T-cell (primary cell): Measurements from ENCODE around the gene C12orf75. TPM values are rescaled to one million over a fixed set of nuclear protein-coding genes. Genes with fewer than 3 reads are reported as not detected.
A peak's percentile ranks its signal among the peaks of the same experiment; 100 is the strongest.
"Not testable (repeated sequence)": the region's sequence is repeated elsewhere in the genome, so short reads cannot be mapped to it uniquely, and the experiment has no call there.

Experiments
- ATAC-seq, 4 experiments: fragments of 200-7000 bp in 3 of 4; fragments of 150-1000 bp in 1 of 4; cut with Tn5 transposase; replicated peaks in 1 of 4; 1 replicate in 3 of 4; 2 replicates in 1 of 4; pipeline ENCODE4 v1.10.0; 2021; ENCODE audit warnings: moderate library complexity in 3 of 4, mild to moderate bottlenecking in 2 of 4, moderate number of reproducible peaks in 1 of 4
- CTCF ChIA-PET, 2 donors: fragments of 300-600 bp; sonication (Branson Sonifier 250); formaldehyde crosslinking; loops; one replicate each; lab custom pipeline; 2022; ENCODE audit warnings: antibody characterized with exemption in 2 of 2; lab: Charles Lee
- POLR2A ChIA-PET, 2 donors: fragments of 300-600 bp; sonication (Branson Sonifier 250); formaldehyde crosslinking; loops; one replicate each; lab custom pipeline; 2022; ENCODE audit warnings: antibody characterized with exemption in 2 of 2; lab: Charles Lee
- DNase-seq, 35 experiments: peaks; one replicate each; pipeline versions ENCODE4 v3.0.0 to v3.0.0-alpha.2; 2013 to 2023
- H3K27ac ChIP-seq: one replicate; pipeline ENCODE4 v1.5.1; 2013; ENCODE audit warnings: low read length
- H3K27me3 ChIP-seq, 2 experiments: replicated peaks in 1 of 2; 1 replicate in 1 of 2; 2 replicates in 1 of 2; pipeline versions ENCODE4 v1.6.1 to v1.7.0; 2013; ENCODE audit warnings: low read length in 1 of 2, mixed read lengths in 1 of 2; ENCODE audit not compliant: control insufficient read depth in 2 of 2, insufficient read depth in 2 of 2; ENCODE audit errors: extremely low read depth in 1 of 2
- H3K36me3 ChIP-seq, 2 donors: 1 replicate in 1 of 2; 2 replicates in 1 of 2; pipeline versions ENCODE4 v1.6.1 to v1.7.0; 2013; ENCODE audit warnings: low read length in 1 of 2; ENCODE audit not compliant: control insufficient read depth in 2 of 2, insufficient read depth in 1 of 2; ENCODE audit errors: extremely low read depth in 1 of 2
- H3K4me1 ChIP-seq, 2 experiments: 1 replicate in 1 of 2; 2 replicates in 1 of 2; pipeline versions ENCODE4 v1.6.1 to v1.7.0; 2013; ENCODE audit warnings: low read length in 2 of 2, mixed read lengths in 1 of 2; ENCODE audit not compliant: insufficient read depth in 2 of 2, control insufficient read depth in 1 of 2; ENCODE audit errors: extremely low read depth in 1 of 2
- H3K4me3 ChIP-seq, 2 donors: 1 replicate in 1 of 2; 2 replicates in 1 of 2; pipeline versions ENCODE4 v1.5.1 to v1.7.0; 2013; ENCODE audit warnings: mild to moderate bottlenecking in 2 of 2, low read length in 1 of 2, moderate library complexity in 1 of 2; ENCODE audit not compliant: control insufficient read depth in 1 of 2; ENCODE audit errors: extremely low read depth in 1 of 2
- H3K9me3 ChIP-seq: 2 replicates; pipeline ENCODE4 v1.7.0; 2013
- H3K27ac Mint-ChIP-seq, 2 donors: one replicate each; pipeline ENCODE4 v1.8.0; 2020 to 2021; ENCODE audit warnings: mild to moderate bottlenecking in 2 of 2, mixed read lengths in 2 of 2
- H3K27me3 Mint-ChIP-seq, 2 donors: one replicate each; pipeline ENCODE4 v1.8.0; 2021 to 2022; ENCODE audit warnings: mixed read lengths in 2 of 2
- H3K36me3 Mint-ChIP-seq: one replicate; pipeline ENCODE4 v1.8.0; 2021; ENCODE audit warnings: mixed read lengths
- H3K4me1 Mint-ChIP-seq, 3 donors: one replicate each; pipeline ENCODE4 v1.8.0; 2020 to 2022; ENCODE audit warnings: mixed read lengths in 3 of 3, mild to moderate bottlenecking in 1 of 3
- H3K4me3 Mint-ChIP-seq, 3 donors: one replicate each; pipeline ENCODE4 v1.8.0; 2020 to 2022; ENCODE audit warnings: mild to moderate bottlenecking in 3 of 3, mixed read lengths in 3 of 3, moderate library complexity in 3 of 3
- H3K9me3 Mint-ChIP-seq, 3 donors: one replicate each; pipeline ENCODE4 v1.8.0; 2020 to 2022; ENCODE audit warnings: mixed read lengths in 3 of 3
- WGBS: methylation state at CpG from one replicate; pipeline ENCODE4 v1.1.5; 2013; ENCODE audit warnings: missing lambda C conversion rate; ENCODE audit not compliant: insufficient coverage; 5-methylcytosine and 5-hydroxymethylcytosine counted together
- total RNA-seq, 35 experiments: library from RNA in 6 of 35; stranded (reverse) in 6 of 35; fragments of 120-200 nt in 1 of 35; gene quantifications; one replicate each; pipeline versions ENCODE4 v1.2.1 to v1.2.4 and lab custom pipeline; 2013 to 2026

Gene C12orf75
- total RNA-seq, 5 donors from 2014 or later (not counting 1 experiment from before 2014, with no cell fraction given), result 14.9 to 50.1 (median 20.2) TPM

DNA sequence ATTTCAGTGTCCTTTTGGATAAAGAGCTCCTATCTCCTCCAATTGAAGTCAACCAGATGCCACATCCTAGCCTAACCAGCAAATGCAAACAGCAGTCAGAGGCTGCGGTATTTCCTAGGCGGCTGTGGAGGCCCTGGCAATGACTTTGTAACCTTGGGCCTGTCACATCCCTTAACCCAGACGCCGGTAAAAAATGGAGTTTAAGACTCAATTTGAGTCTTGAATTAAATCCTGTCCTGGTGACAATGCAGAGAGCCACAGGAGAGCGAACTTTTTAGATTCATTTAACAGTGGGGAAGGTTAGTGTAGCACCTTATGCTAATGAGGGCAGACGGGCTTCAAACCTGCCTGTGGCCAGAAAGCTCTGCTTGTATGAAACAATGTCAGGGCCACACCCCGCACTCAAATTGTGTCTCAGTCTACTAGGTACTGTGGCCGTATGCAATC, 1.3 kb downstream of the C12orf75 start:
- Mint-ChIP-seq H3K27me3 (no peaks in the 10 kb centered on the region), H3K4me1 (peaks cover 66 to 73% (median 66%) of the 10 kb centered on the region in 3 donors), H3K36me3 (peaks cover 2% of the 10 kb centered on the region), H3K27ac (peak overlapping the region; percentile 55 to 88), H3K4me3 (peak overlapping the region; percentile 80 to 87 (median 85)), H3K9me3 (no peaks in the 10 kb centered on the region)
- DNase-seq (peak in 19 of 35 experiments; percentile 4 to 54 (median 20)), ATAC-seq (peak in 1 of 4 experiments; percentile 29)
- ChIA-PET CTCF (no interaction called here), POLR2A (interaction anchor here in 1 of 2 donors (0.7 kb wide), 1 partner anchor 26 kb away, joined by 6 read pairs; no protein-coding TSS in a partner anchor)
- peak overlapping the region; percentile 61 for H3K27ac ChIP-seq
- H3K4me1 ChIP-seq, result peaks cover 18 to 45% of the 10 kb centered on the region in 2 experiments
- H3K27me3 ChIP-seq, result no peaks in the 10 kb centered on the region
- 41% methylated on average over 5 of the region's 8 CpGs for WGBS
- peak overlapping the region; percentile 26 to 71 for H3K4me3 ChIP-seq
- H3K36me3 ChIP-seq, result no peaks in the 10 kb centered on the region
- no peaks in the 10 kb centered on the region for H3K9me3 ChIP-seq

- peaks cover 18 to 43% of the 10 kb centered on the region in 2 experiments for H3K4me1 ChIP-seq
- not testable (repeated sequence) for DNase-seq, H3K27me3 Mint-ChIP-seq, H3K36me3 ChIP-seq, H3K36me3 Mint-ChIP-seq, H3K9me3 ChIP-seq, H3K9me3 Mint-ChIP-seq, ATAC-seq, H3K27me3 ChIP-seq
- H3K4me1 Mint-ChIP-seq, result peaks cover 64 to 70% (median 69%) of the 10 kb centered on the region in 3 donors
- ChIA-PET CTCF (interaction anchor here in 1 of 2 donors (0.7 kb wide), 1 partner anchor 191 kb away, joined by 3 read pairs; no protein-coding TSS in a partner anchor), POLR2A (interaction anchor here (0.7 to 0.8 kb wide), 3 partner anchors 11 to 883 kb away, joined by 4 to 7 read pairs (median 5); no protein-coding TSS in a partner anchor)
- peak overlapping the region; percentile 61 for H3K27ac ChIP-seq
- WGBS, result 97% methylated on average over 4 of the region's 6 CpGs
- peak overlapping the region; percentile 55 to 88 for H3K27ac Mint-ChIP-seq
- peak overlapping the region in 1 of 2 donors; percentile 71 for H3K4me3 ChIP-seq
- H3K4me3 Mint-ChIP-seq, result peak overlapping the region; percentile 80 to 87 (median 85)
These were observed 1.8 kb downstream of the C12orf75 start for GRCh38 chr12:105332286-105332685.

- H3K4me3 Mint-ChIP-seq, result peak overlapping the region in 1 of 3 donors; percentile 44
- Histone ChIP-seq H3K4me3 (no peak overlapping the region), H3K27me3 (no peaks in the 10 kb centered on the region), H3K36me3 (no peaks in the 10 kb centered on the region), H3K9me3 (no peaks in the 10 kb centered on the region), H3K27ac (no peak overlapping the region), H3K4me1 (peaks cover 18 to 39% of the 10 kb centered on the region in 2 experiments)
- peaks cover 7% of the 10 kb centered on the region for H3K36me3 Mint-ChIP-seq
- ChIA-PET POLR2A (interaction anchor here (0.5 to 0.8 kb wide), 5 partner anchors 10 to 1208 kb away, joined by 3 to 7 read pairs (median 4); no protein-coding TSS in a partner anchor), CTCF (interaction anchor here in 1 of 2 donors (0.7 kb wide), 1 partner anchor 191 kb away, joined by 3 read pairs; no protein-coding TSS in a partner anchor)
- peak overlapping the region; percentile 10 to 61 for H3K27ac Mint-ChIP-seq
- DNase-seq (no peak), ATAC-seq (no peak)
- H3K27me3 Mint-ChIP-seq, result no peaks in the 10 kb centered on the region
- peaks cover 66 to 72% (median 70%) of the 10 kb centered on the region in 3 donors for H3K4me1 Mint-ChIP-seq
- WGBS, result no CpG with 5 or more reads among the region's 1 CpG
- no peaks in the 10 kb centered on the region for H3K9me3 Mint-ChIP-seq
These were observed 2.4 kb downstream of the C12orf75 start for GRCh38 chr12:105332925-105333324.

GRCh38 chr12:105334001-105334400, 3.5 kb downstream of the C12orf75 start:
- DNase-seq (no peak), ATAC-seq (no peak)
- Histone ChIP-seq H3K27ac (no peak overlapping the region), H3K36me3 (peaks cover 0 to 3% of the 10 kb centered on the region in 2 donors), H3K27me3 (no peaks in the 10 kb centered on the region), H3K4me1 (peaks cover 18 to 34% of the 10 kb centered on the region in 2 experiments), H3K4me3 (no peak overlapping the region), H3K9me3 (no peaks in the 10 kb centered on the region)
- Mint-ChIP-seq H3K36me3 (peaks cover 10% of the 10 kb centered on the region), H3K4me3 (no peak overlapping the region), H3K27ac (no peak overlapping the region), H3K4me1 (peaks cover 55 to 63% (median 61%) of the 10 kb centered on the region in 3 donors), H3K27me3 (no peaks in the 10 kb centered on the region), H3K9me3 (no peaks in the 10 kb centered on the region)
- ChIA-PET CTCF (interaction anchor here in 1 of 2 donors (0.6 kb wide), 1 partner anchor 218 kb away, joined by 3 read pairs; no protein-coding TSS in a partner anchor), POLR2A (no interaction called here)
- no CpG with 5 or more reads among the region's 3 CpGs for WGBS

GRCh38 chr12:105334582-105334981, 4.1 kb downstream of the C12orf75 start:
- H3K27ac ChIP-seq, result no peak overlapping the region
- peaks cover 18 to 29% of the 10 kb centered on the region in 2 experiments for H3K4me1 ChIP-seq
- H3K27me3 ChIP-seq, result no peaks in the 10 kb centered on the region
- Mint-ChIP-seq H3K36me3 (peaks cover 10% of the 10 kb centered on the region), H3K27me3 (no peaks in the 10 kb centered on the region), H3K9me3 (no peaks in the 10 kb centered on the region), H3K27ac (no peak overlapping the region), H3K4me1 (peaks cover 55 to 60% (median 60%) of the 10 kb centered on the region in 3 donors), H3K4me3 (no peak overlapping the region)
- no peak overlapping the region for H3K4me3 ChIP-seq
- H3K36me3 ChIP-seq, result peaks cover 0 to 3% of the 10 kb centered on the region in 2 donors
- CTCF ChIA-PET, result interaction anchor here (0.6 to 1.1 kb wide), 3 partner anchors 13 to 61 kb away, joined by 3 read pairs; no protein-coding TSS in a partner anchor
- 100% methylated on average over 1 of the region's 4 CpGs for WGBS
- H3K9me3 ChIP-seq, result no peaks in the 10 kb centered on the region
- ATAC-seq, result no peak
- POLR2A ChIA-PET, result interaction anchor here in 1 of 2 donors (0.6 kb wide), 1 partner anchor 249 kb away, joined by 3 read pairs; no protein-coding TSS in a partner anchor
- DNase-seq, result no peak

- Histone ChIP-seq H3K27ac (no peak overlapping the region), H3K4me3 (no peak overlapping the region), H3K4me1 (peaks cover 18 to 22% of the 10 kb centered on the region in 2 experiments), H3K27me3 (no peaks in the 10 kb centered on the region), H3K9me3 (no peaks in the 10 kb centered on the region), H3K36me3 (peaks cover 3 to 4% of the 10 kb centered on the region in 2 donors)
- ATAC-seq (no peak), DNase-seq (no peak)
- Mint-ChIP-seq H3K4me1 (peaks cover 50 to 55% (median 53%) of the 10 kb centered on the region in 3 donors), H3K4me3 (no peak overlapping the region), H3K27me3 (no peaks in the 10 kb centered on the region), H3K36me3 (peaks cover 16% of the 10 kb centered on the region), H3K27ac (no peak overlapping the region), H3K9me3 (peaks cover 5 to 6% (median 5%) of the 10 kb centered on the region in 3 donors)
- ChIA-PET CTCF (no interaction called here), POLR2A (no interaction called here)
- WGBS, result 77% methylated on average over 4 of the region's 5 CpGs
These were observed 5.4 kb downstream of the C12orf75 start for GRCh38 chr12:105335856-105336255.
